ENCODE results near the gene CNKSR1.

Gene CNKSR1

DNA sequence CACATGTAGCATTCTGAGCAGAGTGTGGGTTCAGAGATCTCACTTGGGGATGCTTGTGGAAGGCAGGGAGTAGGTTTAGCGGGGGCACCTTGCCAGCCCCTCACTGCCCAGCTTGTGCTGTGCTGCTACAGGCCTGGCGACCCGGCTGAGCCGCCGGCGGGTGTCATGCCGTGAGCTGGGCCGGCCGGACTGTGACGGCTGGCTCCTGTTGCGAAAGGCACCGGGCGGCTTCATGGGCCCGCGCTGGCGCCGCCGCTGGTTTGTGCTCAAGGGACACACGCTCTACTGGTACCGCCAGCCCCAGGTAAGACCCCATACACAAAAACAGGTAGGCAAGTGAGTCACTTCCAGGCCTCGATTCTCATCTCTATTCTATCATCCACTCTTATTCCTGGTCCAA, 7.6 kb downstream of the CNKSR1 start:
- DNase-seq (ENCODE audit: low spot score), result no peak

GRCh38 chr1:26187882-26188281, 10.6 kb downstream of the CNKSR1 start:
- no peak for DNase-seq (ENCODE audit: low spot score)

GRCh38 chr1:26188477-26188876, 11.2 kb downstream of the CNKSR1 start:
- no peak for DNase-seq (ENCODE audit: low spot score)

DNA sequence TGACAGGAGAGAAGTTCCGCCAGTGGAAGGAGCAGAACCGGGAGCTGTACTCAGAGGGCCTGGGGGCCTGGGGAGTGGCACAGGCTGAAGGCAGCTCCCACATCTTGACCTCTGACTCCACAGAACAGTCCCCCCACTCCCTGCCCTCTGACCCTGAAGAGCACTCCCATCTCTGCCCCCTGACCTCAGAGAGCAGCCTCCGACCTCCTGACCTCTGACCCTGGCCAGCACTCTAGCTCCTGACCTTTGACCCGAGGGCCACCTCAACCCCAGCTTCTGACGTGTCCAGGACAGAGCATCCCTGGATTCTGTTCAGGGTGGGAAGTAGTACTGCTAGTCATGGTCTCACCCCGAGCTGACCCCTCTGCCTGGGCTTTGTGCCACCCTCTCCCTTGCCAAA, 12.0 kb downstream of the CNKSR1 start:
- DNase-seq (ENCODE audit: low spot score), result no peak

- no peak for DNase-seq (ENCODE audit: low spot score)
These were observed 12.5 kb downstream of the CNKSR1 start for GRCh38 chr1:26189751-26190275.

- DNase-seq (ENCODE audit: low spot score), result peak; percentile 24
These were observed 13.2 kb downstream of the CNKSR1 start, which contains the start of gene CATSPER4 for GRCh38 chr1:26190373-26190987. Gene CATSPER4, plus strand, starts transcription at chr1:26190602. Its CDS starts 26 bp downstream, at chr1:26190628.

DNA sequence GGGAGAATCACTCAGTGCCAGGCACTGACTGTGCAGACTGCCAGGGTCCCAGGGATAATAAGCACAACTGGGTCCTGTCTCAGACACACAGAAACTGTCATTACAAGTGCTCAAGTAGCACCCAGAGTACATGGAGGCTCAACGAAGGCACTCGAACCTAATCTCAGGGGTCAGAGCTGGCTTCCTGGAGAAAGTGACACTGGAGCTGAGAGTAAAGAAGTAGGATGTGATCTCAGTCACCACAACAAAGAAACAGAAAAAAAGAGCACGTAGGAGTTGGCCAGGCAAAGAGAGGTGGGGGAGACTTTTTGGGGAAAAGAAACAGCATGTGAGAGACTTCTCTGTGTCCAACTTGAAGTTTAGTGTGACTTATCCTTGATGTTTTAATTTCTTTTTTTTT, 14.4 kb downstream of the CNKSR1 start:
- no peak for DNase-seq (ENCODE audit: low spot score)

GRCh38 chr1:26195805-26196204, 18.5 kb downstream of the CNKSR1 start:
- no peak for DNase-seq (ENCODE audit: low spot score)

GRCh38 chr1:26197301-26197700, 20.0 kb downstream of the CNKSR1 start:
- DNase-seq (ENCODE audit: low spot score), result no peak

DNA sequence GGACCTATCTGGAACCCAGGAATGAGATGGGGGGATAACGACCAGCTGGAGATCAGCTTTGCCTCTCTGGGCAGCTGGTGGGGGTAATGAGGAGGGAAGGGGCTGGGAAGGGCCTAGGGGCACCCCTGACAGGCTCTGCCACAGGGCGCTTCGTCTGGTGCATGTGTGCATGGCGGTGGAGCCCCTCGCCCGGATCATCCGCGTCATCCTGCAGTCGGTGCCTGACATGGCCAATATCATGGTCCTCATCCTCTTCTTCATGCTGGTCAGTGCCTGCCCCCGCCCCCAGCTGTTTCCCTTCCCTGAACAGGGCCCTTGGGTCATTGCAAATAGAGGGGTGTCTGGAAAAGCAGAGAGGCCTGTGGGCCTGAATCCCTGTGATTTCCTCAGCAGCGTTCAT, 20.5 kb downstream of the CNKSR1 start:
- DNase-seq (ENCODE audit: low spot score), result no peak

- DNase-seq (ENCODE audit: low spot score), result no peak
These were observed 23.1 kb downstream of the CNKSR1 start for GRCh38 chr1:26200413-26200812.

- no peak for DNase-seq (ENCODE audit: low spot score)
These were observed 26.5 kb downstream of the CNKSR1 start for GRCh38 chr1:26203642-26204318.

DNA sequence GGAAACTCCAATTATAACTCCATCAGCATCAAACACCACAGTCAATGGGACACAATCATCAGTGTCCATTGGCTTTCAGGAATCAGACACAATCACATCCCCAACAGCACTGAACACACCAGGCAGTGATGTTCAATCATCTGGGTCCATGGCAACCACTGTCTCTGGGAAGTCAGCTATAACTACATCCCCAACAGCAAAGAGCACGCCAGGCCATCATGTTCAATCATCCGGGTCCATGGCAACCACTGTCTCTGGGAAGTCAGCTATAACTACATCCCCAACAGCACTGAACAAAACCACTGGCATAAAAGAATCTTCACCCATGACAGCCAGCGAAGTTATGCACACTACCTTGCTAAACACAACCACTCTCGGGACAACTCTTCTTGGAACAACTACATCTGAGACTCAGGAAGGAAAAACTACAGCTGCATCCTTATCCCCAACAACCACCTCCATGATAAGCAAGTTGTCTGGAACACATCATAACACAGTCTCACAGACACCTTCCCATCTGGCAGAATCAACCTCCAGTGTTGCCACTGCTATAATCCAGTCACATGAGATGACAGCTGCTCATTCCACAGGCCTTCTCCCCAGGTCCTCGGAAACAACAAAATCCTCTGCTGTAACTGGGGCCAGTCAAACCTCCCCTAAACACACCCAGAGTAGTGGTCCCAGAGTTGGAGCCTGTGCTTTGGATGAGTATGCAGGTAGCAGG, 33.0 kb downstream of the CNKSR1 start:
- DNase-seq (ENCODE audit: low spot score), result no peak

DNA sequence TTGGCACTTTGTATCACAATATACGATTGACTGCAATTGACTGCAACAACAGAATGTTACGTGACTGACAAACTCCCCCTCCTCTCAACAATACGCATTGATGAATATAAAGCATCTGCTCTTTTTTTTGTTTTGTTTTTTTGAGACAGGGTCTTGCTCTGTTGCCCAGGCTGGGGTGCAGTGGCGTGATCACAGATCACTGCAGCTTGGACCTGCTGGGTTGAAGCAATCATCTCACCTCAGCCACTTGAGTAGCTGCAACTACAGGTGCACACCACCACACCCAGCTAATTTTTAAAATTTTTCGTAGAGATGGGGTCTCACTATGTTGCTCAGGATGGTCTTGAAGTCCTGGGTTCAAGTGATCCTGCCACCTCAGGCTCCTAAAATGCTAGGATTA, 35.4 kb downstream of the CNKSR1 start:
- no peak for DNase-seq (ENCODE audit: low spot score)

DNA sequence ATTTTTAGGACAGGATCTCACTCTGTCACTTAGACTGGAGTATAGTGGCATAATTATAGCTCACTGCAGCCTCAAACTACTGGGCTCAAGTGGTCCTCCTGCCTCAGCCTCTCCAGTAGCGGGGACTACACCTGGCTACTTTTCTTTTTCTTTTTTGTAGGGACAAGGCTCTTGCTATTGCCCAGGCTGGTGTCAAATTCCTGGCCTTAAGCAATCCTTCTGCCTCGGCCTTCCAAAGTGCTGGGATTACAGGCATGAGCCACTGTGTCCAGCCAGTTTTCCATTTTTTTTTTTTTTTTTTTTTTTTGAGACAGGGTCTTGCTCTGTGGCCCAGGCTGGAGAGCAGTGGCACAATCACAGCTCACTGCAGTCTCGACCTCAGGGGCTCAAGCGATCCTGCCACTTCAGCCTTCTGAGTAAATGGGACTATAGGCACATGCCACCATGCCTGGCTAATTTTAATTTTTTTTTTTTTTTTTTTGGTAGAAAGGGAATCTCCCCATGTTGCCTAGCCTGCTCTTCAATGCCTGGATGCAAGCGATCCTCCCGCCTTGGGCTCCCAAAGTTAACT, 36.1 kb downstream of the CNKSR1 start:
- no peak for DNase-seq (ENCODE audit: low spot score)

DNA sequence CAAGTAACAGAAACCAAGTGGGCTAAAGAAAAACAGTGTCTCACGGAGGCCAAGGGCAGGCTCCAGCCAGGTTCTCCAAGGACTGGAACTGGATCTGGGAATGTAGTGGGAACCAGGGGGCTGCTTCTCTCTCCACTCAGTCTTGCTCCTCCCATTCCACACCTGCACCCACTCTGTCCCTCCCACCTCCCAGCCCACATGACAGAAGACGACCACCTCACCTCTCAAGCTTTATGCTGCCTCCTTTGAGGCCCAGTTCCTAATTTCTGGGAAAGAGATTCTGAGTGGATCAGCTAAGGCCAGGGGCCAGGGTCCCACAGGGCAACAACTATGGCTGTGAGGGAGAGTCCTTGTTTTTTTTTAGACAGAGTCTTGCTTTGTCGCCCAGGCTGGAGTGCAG, 38.0 kb downstream of the CNKSR1 start:
- no peak for DNase-seq (ENCODE audit: low spot score)

DNA sequence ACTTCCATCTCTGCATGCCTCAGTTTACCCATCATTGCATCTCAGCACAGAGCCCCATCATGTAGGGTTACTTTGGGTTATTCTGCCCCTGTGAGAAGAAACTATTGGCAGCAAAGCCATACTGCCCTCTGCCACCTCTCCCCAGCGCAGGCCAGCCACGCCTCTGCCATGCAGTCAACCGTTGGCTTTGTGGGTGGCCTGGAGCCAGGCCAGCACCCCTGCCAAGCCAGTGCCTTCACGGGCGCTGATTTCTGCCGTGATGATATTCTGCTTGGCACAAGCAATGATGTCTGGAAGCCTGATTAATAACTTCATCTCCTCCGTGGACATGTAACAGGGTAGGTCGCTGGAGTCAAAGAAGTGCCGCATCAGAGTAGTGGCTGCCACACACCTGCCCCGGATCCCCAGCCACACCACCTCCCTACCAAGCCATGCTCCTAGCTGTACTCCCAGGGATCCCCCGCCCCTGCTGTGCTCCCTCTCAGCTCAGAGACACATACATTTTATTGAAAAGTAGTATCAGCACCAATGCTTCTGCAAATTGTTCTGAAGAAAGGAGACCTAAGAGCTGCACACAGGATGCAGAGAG, 41.7 kb downstream of the CNKSR1 start:
- no peak for DNase-seq (ENCODE audit: low spot score)

DNA sequence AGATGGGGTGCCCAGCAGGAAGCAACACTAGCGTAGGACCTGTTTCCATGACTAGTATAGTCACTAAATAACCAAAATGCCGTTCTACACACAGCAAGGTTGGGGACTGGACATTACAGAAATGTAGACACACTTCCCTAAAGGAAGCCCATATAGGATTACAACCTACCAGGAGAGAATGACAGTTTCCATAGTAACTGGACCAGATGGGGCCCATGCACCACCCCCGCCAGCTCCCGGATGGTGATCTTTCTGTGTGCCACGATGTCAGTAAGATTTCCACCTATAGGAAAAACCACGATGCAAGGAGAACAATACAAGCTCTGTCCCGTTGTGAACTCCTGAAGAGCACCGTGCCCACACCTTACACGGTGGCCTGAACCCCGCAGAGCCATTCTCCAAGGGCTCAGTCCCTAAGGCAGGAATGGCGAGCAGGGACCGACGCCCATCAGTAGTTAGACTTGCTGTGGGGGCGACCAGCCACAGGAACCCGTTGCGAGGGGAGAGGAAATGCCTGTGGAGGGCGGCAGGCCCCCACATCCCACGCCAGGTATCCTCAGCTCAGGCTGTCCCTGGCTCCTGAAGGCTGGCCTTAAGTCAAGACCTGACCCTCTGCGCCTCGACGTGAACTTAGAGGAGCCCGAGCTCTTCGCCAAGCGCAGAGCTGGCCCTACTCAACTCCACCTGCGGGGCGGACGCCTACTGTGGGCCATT, 43.1 kb downstream of the CNKSR1 start:
- no peak for DNase-seq (ENCODE audit: low spot score)

GRCh38 chr1:26221094-26221493, 43.8 kb downstream of the CNKSR1 start:
- DNase-seq (ENCODE audit: low spot score), result no peak

DNA sequence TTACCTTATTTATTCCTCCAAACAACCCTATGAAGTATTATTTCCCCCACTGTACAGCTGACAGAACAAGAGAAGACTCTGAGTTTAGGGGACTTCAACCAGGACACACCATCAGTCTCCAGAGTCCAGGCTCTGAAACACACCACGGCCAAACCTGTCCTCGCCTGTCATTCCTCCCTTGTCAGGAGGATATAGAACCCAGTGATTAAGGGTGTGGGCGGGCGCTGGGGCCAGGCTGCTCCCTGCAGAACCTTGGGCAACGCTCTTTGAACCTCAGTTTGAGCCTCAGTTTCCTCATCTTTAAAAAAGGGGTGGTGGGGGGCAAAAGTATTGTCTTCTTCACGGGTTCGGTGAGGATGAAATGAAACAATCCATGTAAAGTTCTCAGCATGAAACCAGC, 47.3 kb downstream of the CNKSR1 start:
- no peak for DNase-seq (ENCODE audit: low spot score)

GRCh38 chr1:26225033-26225831, 47.9 kb downstream of the CNKSR1 start:
- DNase-seq (ENCODE audit: low spot score), result peak; percentile 32

Data from CD4-positive, alpha-beta T cell treated with Interleukin-2 at 100 ng/mL for 4 hours (primary cell).